GM12878 (cell line): Measurements from ENCODE around the gene DACH1. TPM values are rescaled to one million over a fixed set of nuclear protein-coding genes. Genes with fewer than 3 reads are reported as not detected.

ENCODE experiments used
- ATAC-seq: fragments of 200-7000 bp; cut with Tn5 transposase; 3 replicates; pipeline ENCODE4 v1.9.1; 2020; ENCODE audit warnings: mild to moderate bottlenecking, moderate library complexity
- BruUV-seq: library from RNA; stranded (reverse); fragments of 400-500 nt; replicated peaks from 2 replicates; lab custom pipeline; 2021; lab: Mats Ljungman, UMichigan
- CTCF ChIA-PET: fragments of 300-600 bp; sonication (Branson Sonifier 250); formaldehyde crosslinking; extraction: SDS; loops from one replicate; lab custom pipeline; 2021; ENCODE audit warnings: inconsistent platforms; lab: Yijun Ruan, JAX
- POLR2A ChIA-PET: fragments of 350-600 bp; formaldehyde crosslinking; extraction: SDS; loops from one replicate; lab custom pipeline; 2021; ENCODE audit warnings: inconsistent platforms; lab: Charles Lee
- RAD21 ChIA-PET: fragments of 300-600 bp; sonication (Branson Sonifier 250); formaldehyde crosslinking; loops from one replicate; lab custom pipeline; 2023; ENCODE audit warnings: antibody characterized with exemption; ENCODE audit not compliant: unreplicated experiment; lab: Charles Lee
- SMC1A ChIA-PET: fragments of 300-600 bp; sonication (Branson Sonifier 250); formaldehyde crosslinking; loops from one replicate; lab custom pipeline; 2023; ENCODE audit not compliant: unreplicated experiment, uncharacterized antibody; lab: Charles Lee
- DNase-seq: peaks from one replicate; pipeline ENCODE4 v3.0.0-alpha.2; 2011; ENCODE audit warnings: low read depth, low spot score
- FAIRE-seq: peaks from 3 replicates; lab custom pipeline; 2011; peaks lifted over from hg19 to GRCh38; lab: Jason Lieb, UNC
- H2AFZ ChIP-seq: 2 replicates; pipeline ENCODE4 v1.6.0; 2011; ENCODE audit warnings: low read depth, low read length, control low read depth; ENCODE audit not compliant: control insufficient read depth
- H3K27ac ChIP-seq: 2 replicates; pipeline ENCODE4 v1.5.1; 2011; ENCODE audit warnings: control low read depth; ENCODE audit not compliant: control insufficient read depth, insufficient read depth
- H3K27me3 ChIP-seq, 2 experiments: replicated peaks in 1 of 2; 2 replicates each; pipeline versions ENCODE4 v1.6.0 to v1.6.1; 2011; ENCODE audit warnings: low read length in 1 of 2; ENCODE audit not compliant: control insufficient read depth in 2 of 2, insufficient read depth in 2 of 2
- H3K36me3 ChIP-seq, 2 experiments: 2 replicates each; pipeline ENCODE4 v1.5.1; 2011; ENCODE audit warnings: low read length in 1 of 2; ENCODE audit not compliant: control insufficient read depth in 2 of 2, insufficient read depth in 2 of 2
- H3K4me1 ChIP-seq: 2 replicates; pipeline ENCODE4 v1.6.1; 2011; ENCODE audit warnings: mild to moderate bottlenecking, low read length, moderate library complexity, mixed read lengths; ENCODE audit not compliant: control insufficient read depth, insufficient read depth
- H3K4me2 ChIP-seq: 2 replicates; pipeline ENCODE4 v1.6.0; 2011; ENCODE audit warnings: control low read depth; ENCODE audit not compliant: control insufficient read depth, insufficient read depth
- H3K4me3 ChIP-seq: fragments of 200-600 bp; sonication (generic); 2 replicates; pipeline ENCODE4 v1.5.1; 2016
- H3K79me2 ChIP-seq: 2 replicates; pipeline ENCODE4 v1.6.0; 2011; ENCODE audit warnings: low read length; ENCODE audit not compliant: control insufficient read depth, insufficient read depth
- H3K9ac ChIP-seq: 2 replicates; pipeline ENCODE4 v1.8.0; 2011; ENCODE audit warnings: low read length, control low read depth, mixed read lengths; ENCODE audit not compliant: control insufficient read depth, insufficient read depth
- H3K9me3 ChIP-seq: replicated peaks from 3 replicates; pipeline ENCODE4 v1.5.1; 2011; ENCODE audit warnings: mild to moderate bottlenecking, low read length; ENCODE audit not compliant: control insufficient read depth, insufficient read depth
- H4K20me1 ChIP-seq: 2 replicates; pipeline ENCODE4 v1.6.0; 2011; ENCODE audit not compliant: control insufficient read depth, insufficient read depth
- DPF2 ChIP-seq: fragments of 450-650 bp; IDR thresholded peaks from 2 replicates; pipeline ENCODE4 v1.6.1; 2017; ENCODE audit warnings: mild to moderate bottlenecking
- EZH2 ChIP-seq: IDR thresholded peaks from 2 replicates; pipeline ENCODE4 v1.6.1; 2012; ENCODE audit warnings: low read depth, mild to moderate bottlenecking, control low read depth, inconsistent platforms, low read length, borderline replicate concordance; ENCODE audit not compliant: control insufficient read depth
- GABPA ChIP-seq: IDR thresholded peaks from 2 replicates; pipeline ENCODE4 v1.6.1; 2014; ENCODE audit warnings: antibody characterized with exemption, low read depth, mild to moderate bottlenecking, inconsistent platforms
- NFIC ChIP-seq: IDR thresholded peaks from 2 replicates; pipeline ENCODE4 v1.6.1; 2012; ENCODE audit warnings: low read depth, mild to moderate bottlenecking, inconsistent platforms, low read length, moderate library complexity
- PAX8 ChIP-seq: fragments of 450-650 bp; IDR thresholded peaks from 2 replicates; pipeline ENCODE4 v1.6.1; 2017; ENCODE audit warnings: mild to moderate bottlenecking, moderate library complexity
- RAD21 ChIP-seq: IDR thresholded peaks from 2 replicates; pipeline ENCODE4 v1.6.1; 2011; ENCODE audit warnings: mild to moderate bottlenecking, low read depth, low read length, moderate library complexity; ENCODE audit not compliant: insufficient read depth
- RFX5 ChIP-seq: IDR thresholded peaks from 2 replicates; pipeline ENCODE4 v1.6.1; 2011; ENCODE audit warnings: low read depth, low read length, improper control_type of control experiment
- SMAD1 ChIP-seq: fragments of 450-650 bp; IDR thresholded peaks from 2 replicates; pipeline ENCODE4 v1.6.1; 2018; ENCODE audit warnings: mild to moderate bottlenecking, low read depth; ENCODE audit not compliant: partially characterized antibody
- TBL1XR1 ChIP-seq: IDR thresholded peaks from 2 replicates; pipeline ENCODE4 v1.6.1; 2012; ENCODE audit warnings: low read depth, low read length, improper control_type of control experiment
- ZNF622 ChIP-seq: fragments of 450-650 bp; IDR thresholded peaks from 2 replicates; pipeline ENCODE4 v1.6.1; 2017; ENCODE audit warnings: mild to moderate bottlenecking, inconsistent platforms
- in situ Hi-C: fragments of 300-500 bp; cut with MboI; formaldehyde crosslinking; loops from 9 replicates; pipeline ENCODE4 v1.14.3; 2018; ENCODE audit warnings: mixed read lengths
- intact Hi-C: fragments of 100-400 bp; cut with micrococcal nuclease; formaldehyde crosslinking; loops from one replicate; pipeline ENCODE4 v1.14.2; 2022; ENCODE audit not compliant: unreplicated experiment
- polyA plus RNA-seq, 11 experiments: library from polyadenylated mRNA; depleted of rRNA in 4 of 11; unstranded in 6 of 11; stranded (reverse) in 5 of 11; fragments of >200 nt; fragmentation: Nextera tagmentation in 4 of 11; fragmentation: Illumina TruSeq in 1 of 11; extraction: Ambion mirVana in 4 of 11; extraction: Trizol in 1 of 11; gene quantifications; 1 replicate in 1 of 11; 2 replicates in 10 of 11; pipeline versions ENCODE4 v1.2.1 to v1.2.3, GENCODE V29; 2011 to 2016; ENCODE audit warnings: inconsistent platforms in 2 of 11, missing spikeins in 2 of 11, low read depth in 1 of 11
- total RNA-seq, 4 experiments: library from RNA; depleted of rRNA in 3 of 4; stranded (reverse); fragments of >200 nt in 3 of 4; fragmentation: Illumina TruSeq in 1 of 4; extraction: Trizol in 1 of 4; gene quantifications; 2 replicates each; pipeline versions ENCODE4 v1.2.1 to v1.2.3, GENCODE V29; 2013 to 2021
- TF ChIP-seq, protein P1 (sequence below), 3 experiments: IDR thresholded peaks in 2 of 3; conservative IDR thresholded peaks in 1 of 3; 2 replicates each; pipeline ENCODE4 v1.5.1; 2011; ENCODE audit warnings: low read depth in 3 of 3, low read length in 3 of 3, mild to moderate bottlenecking in 3 of 3, control low read depth in 2 of 3, moderate library complexity in 2 of 3, inconsistent platforms in 1 of 3, mixed read lengths in 1 of 3; ENCODE audit not compliant: control insufficient read depth in 2 of 3, insufficient read depth in 1 of 3; ENCODE audit errors: extremely low read depth in 1 of 3
- TF ChIP-seq, protein P2 (sequence below): fragments of 450-650 bp; IDR thresholded peaks from 2 replicates; pipeline ENCODE4 v1.6.1; 2017; ENCODE audit warnings: mild to moderate bottlenecking, moderate library complexity
- TF ChIP-seq, protein P3 (sequence below): IDR thresholded peaks from 2 replicates; pipeline ENCODE4 v1.6.1; 2012; ENCODE audit warnings: low read length, inconsistent platforms
- TF ChIP-seq, protein P4 (sequence below): IDR thresholded peaks from 2 replicates; pipeline ENCODE4 v1.6.1; 2011; ENCODE audit warnings: borderline replicate concordance, low read depth, mild to moderate bottlenecking, moderate library complexity, low read length; ENCODE audit not compliant: insufficient read depth, poor library complexity, severe bottlenecking

Gene DACH1
- total and polyA plus RNA-seq, 10 of the 15 experiments (the other 5 are each of a cell fraction or from before 2014, with no cell fraction given), result 0.05 TPM; not detected in 9

DNA sequence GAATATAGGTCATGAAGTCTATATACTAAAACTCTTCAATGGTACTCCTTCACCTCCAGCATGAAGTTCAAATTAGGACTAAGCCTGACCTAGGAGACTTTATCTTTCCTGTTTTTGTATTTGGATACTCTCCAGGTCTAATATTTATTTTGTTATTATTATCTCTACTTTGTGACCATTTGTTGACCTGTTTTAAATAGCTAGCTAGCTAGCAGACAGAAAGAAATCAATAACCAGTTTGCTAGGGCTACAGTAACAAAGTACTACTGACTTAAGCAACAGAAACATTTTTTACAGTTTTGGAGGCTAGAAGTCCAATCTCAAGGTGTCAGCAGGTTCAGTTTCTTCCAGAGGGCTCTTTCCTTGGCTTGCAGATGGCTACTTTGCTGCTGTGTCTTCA lies 15.1 kb upstream of the DACH1 start:
- in situ Hi-C loops, result no loop called here
- POLR2A ChIA-PET, result no interaction called here
- BruUV-seq, result no TSS peak
- no peak for FAIRE-seq
- SMC1A ChIA-PET, result no interaction called here
- Histone ChIP-seq H3K36me3 (no peaks in the 10 kb centered on the region), H3K27me3 (no peaks in the 10 kb centered on the region), H3K4me3 (no peak overlapping the region), H3K4me1 (peaks cover 6% of the 10 kb centered on the region; the same call in 1 of the 2 replicates), H3K9me3 (no peaks in the 10 kb centered on the region), H3K27ac (no peak overlapping the region), H3K4me2 (no peak overlapping the region), H4K20me1 (no peaks in the 10 kb centered on the region), H3K79me2 (no peaks in the 10 kb centered on the region), H3K9ac (no peak overlapping the region), H2AFZ (no peak overlapping the region)
- intact Hi-C loops, result no loop called here
- no peak for DNase-seq
- no peak for ATAC-seq
- RAD21 ChIA-PET, result no interaction called here
- CTCF ChIA-PET, result no interaction called here
- TF ChIP-seq, protein P1, sequence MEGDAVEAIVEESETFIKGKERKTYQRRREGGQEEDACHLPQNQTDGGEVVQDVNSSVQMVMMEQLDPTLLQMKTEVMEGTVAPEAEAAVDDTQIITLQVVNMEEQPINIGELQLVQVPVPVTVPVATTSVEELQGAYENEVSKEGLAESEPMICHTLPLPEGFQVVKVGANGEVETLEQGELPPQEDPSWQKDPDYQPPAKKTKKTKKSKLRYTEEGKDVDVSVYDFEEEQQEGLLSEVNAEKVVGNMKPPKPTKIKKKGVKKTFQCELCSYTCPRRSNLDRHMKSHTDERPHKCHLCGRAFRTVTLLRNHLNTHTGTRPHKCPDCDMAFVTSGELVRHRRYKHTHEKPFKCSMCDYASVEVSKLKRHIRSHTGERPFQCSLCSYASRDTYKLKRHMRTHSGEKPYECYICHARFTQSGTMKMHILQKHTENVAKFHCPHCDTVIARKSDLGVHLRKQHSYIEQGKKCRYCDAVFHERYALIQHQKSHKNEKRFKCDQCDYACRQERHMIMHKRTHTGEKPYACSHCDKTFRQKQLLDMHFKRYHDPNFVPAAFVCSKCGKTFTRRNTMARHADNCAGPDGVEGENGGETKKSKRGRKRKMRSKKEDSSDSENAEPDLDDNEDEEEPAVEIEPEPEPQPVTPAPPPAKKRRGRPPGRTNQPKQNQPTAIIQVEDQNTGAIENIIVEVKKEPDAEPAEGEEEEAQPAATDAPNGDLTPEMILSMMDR (IDR thresholded peaks at IDR 0.05 in 2 of 3, conservative IDR thresholded peaks at IDR 0.05 in 1 of 3; ENCODE audit: control insufficient read depth in 2 of 3, extremely low read depth in 1 of 3, insufficient read depth in 1 of 3, low read depth in 3 of 3, low read length in 3 of 3), result no peak
- TF ChIP-seq EZH2 (no peak), PAX8 (no peak), GABPA (no peak), NFIC (no peak), RFX5 (no peak), RAD21 (no peak), DPF2 (no peak), ZNF622 (no peak), SMAD1 (no peak), TBL1XR1 (no peak)
- TF ChIP-seq, protein P2, sequence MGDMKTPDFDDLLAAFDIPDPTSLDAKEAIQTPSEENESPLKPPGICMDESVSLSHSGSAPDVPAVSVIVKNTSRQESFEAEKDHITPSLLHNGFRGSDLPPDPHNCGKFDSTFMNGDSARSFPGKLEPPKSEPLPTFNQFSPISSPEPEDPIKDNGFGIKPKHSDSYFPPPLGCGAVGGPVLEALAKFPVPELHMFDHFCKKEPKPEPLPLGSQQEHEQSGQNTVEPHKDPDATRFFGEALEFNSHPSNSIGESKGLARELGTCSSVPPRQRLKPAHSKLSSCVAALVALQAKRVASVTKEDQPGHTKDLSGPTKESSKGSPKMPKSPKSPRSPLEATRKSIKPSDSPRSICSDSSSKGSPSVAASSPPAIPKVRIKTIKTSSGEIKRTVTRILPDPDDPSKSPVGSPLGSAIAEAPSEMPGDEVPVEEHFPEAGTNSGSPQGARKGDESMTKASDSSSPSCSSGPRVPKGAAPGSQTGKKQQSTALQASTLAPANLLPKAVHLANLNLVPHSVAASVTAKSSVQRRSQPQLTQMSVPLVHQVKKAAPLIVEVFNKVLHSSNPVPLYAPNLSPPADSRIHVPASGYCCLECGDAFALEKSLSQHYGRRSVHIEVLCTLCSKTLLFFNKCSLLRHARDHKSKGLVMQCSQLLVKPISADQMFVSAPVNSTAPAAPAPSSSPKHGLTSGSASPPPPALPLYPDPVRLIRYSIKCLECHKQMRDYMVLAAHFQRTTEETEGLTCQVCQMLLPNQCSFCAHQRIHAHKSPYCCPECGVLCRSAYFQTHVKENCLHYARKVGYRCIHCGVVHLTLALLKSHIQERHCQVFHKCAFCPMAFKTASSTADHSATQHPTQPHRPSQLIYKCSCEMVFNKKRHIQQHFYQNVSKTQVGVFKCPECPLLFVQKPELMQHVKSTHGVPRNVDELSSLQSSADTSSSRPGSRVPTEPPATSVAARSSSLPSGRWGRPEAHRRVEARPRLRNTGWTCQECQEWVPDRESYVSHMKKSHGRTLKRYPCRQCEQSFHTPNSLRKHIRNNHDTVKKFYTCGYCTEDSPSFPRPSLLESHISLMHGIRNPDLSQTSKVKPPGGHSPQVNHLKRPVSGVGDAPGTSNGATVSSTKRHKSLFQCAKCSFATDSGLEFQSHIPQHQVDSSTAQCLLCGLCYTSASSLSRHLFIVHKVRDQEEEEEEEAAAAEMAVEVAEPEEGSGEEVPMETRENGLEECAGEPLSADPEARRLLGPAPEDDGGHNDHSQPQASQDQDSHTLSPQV, result no peak
- TF ChIP-seq, protein P3, sequence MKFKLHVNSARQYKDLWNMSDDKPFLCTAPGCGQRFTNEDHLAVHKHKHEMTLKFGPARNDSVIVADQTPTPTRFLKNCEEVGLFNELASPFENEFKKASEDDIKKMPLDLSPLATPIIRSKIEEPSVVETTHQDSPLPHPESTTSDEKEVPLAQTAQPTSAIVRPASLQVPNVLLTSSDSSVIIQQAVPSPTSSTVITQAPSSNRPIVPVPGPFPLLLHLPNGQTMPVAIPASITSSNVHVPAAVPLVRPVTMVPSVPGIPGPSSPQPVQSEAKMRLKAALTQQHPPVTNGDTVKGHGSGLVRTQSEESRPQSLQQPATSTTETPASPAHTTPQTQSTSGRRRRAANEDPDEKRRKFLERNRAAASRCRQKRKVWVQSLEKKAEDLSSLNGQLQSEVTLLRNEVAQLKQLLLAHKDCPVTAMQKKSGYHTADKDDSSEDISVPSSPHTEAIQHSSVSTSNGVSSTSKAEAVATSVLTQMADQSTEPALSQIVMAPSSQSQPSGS, result no peak
- TF ChIP-seq, protein P4, sequence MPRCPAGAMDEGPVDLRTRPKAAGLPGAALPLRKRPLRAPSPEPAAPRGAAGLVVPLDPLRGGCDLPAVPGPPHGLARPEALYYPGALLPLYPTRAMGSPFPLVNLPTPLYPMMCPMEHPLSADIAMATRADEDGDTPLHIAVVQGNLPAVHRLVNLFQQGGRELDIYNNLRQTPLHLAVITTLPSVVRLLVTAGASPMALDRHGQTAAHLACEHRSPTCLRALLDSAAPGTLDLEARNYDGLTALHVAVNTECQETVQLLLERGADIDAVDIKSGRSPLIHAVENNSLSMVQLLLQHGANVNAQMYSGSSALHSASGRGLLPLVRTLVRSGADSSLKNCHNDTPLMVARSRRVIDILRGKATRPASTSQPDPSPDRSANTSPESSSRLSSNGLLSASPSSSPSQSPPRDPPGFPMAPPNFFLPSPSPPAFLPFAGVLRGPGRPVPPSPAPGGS, result no peak
